GM21515 (cell line): ENCODE results near the gene PDE4D.

Experiments
- ATAC-seq: cut with Tn5 transposase; IDR thresholded peaks from one replicate; pipeline ENCODE4 v1.9.1; 2021; ENCODE audit not compliant: unreplicated experiment

The PDE4D gene

GRCh38 chr5:59099270-59099994 is 794.1 kb downstream of the PDE4D start:
- no peak for ATAC-seq

DNA sequence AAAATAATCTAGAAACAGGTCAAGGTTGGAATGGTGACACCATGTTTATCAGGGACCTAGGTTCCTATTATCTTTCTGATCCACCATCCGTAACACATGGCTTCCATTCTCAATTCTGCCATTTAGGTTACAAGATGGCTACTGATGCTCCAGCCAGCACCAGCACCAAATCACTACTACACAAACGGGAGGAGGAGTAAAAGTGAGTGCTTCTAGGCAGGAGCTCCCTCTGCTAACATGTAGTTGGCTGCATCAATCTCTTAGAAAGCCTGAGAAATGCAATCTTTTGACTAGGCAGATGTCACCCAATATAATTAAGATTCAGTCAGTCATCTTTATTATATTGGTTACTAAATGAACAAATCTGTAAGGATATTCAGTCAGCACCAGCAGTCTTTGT is 794.8 kb downstream of the PDE4D start:
- ATAC-seq, result no peak

DNA sequence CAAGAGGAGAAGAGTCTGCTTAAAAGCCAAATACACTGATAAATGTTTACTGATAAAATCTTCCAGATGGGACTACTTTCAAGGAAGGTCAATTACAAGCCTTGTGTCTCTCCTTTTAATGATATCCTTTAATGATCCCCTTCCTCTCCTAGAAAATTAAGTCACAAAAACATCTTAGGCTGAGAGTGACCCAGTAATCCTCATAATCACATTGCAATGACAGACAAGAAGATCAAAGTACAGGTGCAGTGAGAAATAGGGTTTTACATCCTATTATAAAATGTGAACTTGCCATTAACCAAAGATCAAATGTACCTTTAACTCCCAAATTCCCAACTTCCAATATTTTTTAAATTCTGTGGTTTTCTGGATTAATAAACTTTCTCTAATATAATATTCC is 795.8 kb downstream of the PDE4D start:
- no peak for ATAC-seq

- no peak for ATAC-seq
Observed at GRCh38 chr5:59097116-59097515, 796.4 kb downstream of the PDE4D start.

- ATAC-seq, result no peak
Observed at GRCh38 chr5:59095480-59095879, 798.0 kb downstream of the PDE4D start.

DNA sequence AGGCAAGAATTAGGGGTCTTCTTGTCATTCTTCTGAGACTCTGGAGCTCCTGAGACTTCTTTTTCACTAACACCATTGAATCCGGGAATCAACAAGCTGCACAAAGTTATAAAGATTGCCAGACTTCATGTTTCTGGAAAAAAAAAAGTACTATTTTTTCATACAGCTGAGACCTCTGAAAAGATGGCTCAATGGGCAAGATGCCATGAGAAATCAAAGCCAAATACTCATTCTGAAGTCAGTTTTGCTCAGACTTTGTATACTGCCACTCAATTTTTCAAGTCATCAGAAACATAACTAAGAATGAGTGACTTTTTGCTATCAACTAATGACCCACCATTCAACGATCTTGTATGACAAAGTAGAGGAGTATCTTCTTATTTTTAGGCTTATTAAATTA is 798.7 kb downstream of the PDE4D start:
- ATAC-seq, result no peak

DNA sequence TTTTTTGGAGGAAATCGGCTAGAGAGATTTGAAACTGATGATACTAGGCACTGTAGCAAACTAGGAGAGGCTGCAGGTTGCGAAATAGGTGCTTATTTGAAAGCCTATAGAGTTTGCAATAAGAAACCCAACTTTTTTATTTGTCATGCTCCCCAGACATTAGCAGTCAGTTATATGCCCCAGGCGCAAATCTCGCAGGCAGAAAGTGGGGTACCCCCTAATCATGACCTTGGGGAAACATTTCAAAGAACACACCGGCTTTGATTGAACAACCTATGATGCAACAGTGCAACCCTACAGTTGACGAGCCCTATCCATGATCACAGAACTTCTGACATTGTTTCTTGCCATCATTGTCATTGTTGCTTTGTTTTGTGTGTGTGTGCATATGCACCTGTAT is 800.2 kb downstream of the PDE4D start:
- no peak for ATAC-seq

- ATAC-seq, result no peak
Observed at GRCh38 chr5:59092758-59093157, 800.8 kb downstream of the PDE4D start.

GRCh38 chr5:59091965-59092364 is 801.6 kb downstream of the PDE4D start:
- ATAC-seq, result no peak

- ATAC-seq, result no peak
Observed at GRCh38 chr5:59090323-59090722, 803.2 kb downstream of the PDE4D start.

DNA sequence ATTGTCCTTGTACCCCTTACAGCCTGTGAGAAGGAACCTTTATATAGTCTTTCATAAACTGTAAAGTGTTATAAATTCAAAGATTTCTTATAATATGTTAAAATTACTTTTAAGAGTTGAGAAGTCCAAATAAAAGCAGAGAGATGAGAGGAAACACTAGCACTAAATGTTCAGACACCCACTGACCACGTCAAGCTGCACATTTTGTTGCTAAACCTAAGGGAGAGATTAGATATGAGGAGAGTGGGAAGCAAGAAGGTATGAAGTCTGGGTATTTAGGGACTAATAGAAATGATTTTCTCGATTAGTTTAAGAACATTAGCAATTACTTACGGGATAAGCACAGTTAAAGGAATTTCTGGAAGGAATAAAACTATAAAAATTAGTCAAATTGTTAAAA is 803.8 kb downstream of the PDE4D start:
- ATAC-seq, result no peak

- no peak for ATAC-seq
Observed at GRCh38 chr5:59088546-59088945, 805.0 kb downstream of the PDE4D start.

DNA sequence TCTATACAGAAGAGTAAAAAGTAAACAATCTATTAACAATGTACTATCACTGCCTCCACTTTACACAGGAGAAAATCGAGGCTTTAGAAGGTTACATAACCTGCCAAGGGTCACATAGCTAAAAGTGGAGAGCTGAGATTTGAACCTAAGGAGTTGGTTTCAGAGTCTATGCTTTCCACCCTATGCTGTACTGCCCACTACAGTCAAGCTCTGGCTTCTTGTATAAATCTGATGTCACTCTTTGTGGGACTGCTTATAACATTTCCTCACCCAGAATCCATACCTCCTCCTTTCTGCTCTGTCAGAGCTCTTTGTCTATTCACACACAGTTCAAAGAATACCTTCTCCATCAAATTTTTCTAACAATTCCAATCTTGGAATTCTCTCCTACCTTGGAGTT is 807.5 kb downstream of the PDE4D start:
- no peak for ATAC-seq

DNA sequence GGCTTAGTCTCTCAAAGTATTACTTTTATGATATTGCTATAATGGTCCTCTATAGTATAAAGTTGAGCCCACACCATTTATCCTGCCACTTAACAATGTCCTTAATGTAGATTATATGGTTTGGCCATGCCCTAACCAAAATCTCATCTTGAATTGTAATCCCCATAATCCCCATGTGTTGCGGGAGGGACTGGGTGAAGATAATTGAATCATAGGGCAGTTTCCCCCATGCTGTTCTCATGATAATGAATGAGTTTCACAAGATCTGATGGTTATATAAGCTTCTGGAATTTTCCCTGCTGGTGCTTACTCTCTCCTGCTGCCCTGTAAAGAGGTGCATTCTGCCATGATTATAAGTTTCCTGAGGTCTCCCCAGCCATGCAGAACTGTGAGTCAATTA is 811.8 kb downstream of the PDE4D start:
- no peak for ATAC-seq

DNA sequence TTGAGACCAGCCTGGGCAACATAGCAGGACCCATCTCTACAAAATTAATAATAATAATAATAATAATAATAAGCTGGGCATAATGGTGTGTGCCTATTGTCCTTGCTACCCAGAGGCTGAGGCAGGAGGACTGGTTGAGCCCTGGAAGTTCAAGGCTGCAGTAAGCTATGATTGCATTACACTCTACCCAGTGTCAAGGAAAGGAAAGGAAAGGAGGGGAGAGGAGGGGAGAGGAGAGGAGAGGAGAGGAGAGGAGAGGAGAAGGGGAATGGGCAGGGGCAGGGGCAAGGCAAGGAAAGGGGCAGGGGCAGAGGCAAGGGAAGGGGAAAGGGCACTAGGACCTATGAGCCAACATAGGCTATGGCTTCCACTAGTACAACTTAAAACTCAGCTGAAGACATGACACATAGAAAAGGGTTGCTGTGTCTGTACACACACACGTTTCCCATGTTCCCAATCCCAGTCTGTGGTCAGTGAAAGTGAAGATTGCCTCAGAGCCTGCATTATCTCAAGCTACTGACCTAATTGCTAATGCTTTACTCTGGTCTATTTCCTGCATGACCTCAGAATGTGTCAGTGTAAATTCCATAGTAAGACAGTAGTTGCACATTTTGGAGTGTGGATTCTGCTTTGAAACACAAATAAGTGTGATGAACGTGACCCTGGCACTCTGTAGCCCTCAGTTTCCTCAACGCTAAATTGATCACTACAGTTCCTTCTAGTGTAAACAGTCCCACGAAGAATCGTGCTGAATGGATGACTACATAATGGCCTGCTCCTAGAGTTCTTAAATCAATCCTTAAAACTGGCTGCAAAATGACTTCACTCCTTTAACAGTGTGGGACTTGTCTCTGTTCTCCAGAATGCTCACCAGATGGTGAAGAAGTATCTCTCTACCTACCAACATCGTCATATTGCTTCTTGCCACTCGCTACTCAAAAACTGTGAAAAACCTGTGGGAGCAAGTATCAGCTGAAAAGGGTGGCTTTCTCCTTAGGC is 813.6 kb downstream of the PDE4D start:
- no peak for ATAC-seq

DNA sequence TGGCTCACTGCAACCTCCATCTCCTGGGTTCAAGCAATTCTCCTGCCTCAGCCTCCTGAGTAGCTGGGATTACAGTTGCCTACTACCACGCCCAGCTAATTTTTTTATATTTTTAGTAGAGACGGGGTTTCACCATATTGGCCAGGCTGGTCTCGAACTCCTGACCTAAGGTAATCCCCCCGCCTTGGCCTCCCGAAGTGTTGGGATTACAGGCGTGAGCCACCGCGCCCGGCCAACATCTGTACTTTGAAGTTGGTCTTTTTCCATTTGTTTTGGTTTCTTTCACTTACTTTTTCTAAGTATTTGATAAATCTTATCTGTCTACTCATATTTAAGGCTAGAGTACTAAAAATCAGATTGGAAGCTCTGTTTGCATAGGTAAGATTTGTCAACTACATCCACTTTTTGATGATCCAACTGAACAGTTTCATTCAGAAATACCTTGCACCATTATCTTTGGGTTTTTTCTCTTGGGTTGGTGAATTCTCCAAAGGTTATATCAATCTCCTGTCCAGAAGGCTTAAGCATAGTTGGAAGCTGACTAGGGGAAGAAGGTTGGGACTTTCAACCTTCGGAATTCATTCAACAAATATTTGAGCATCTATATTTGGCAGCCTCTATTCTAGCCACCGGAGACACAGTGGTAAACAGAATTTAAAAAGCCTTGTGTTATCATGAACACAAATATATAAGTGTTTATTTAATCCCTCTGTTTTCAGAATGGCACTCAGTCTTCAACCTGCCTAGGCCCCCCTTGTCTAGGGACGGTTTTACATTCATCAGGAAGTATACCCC is 821.6 kb downstream of the PDE4D start:
- ATAC-seq, result no peak

DNA sequence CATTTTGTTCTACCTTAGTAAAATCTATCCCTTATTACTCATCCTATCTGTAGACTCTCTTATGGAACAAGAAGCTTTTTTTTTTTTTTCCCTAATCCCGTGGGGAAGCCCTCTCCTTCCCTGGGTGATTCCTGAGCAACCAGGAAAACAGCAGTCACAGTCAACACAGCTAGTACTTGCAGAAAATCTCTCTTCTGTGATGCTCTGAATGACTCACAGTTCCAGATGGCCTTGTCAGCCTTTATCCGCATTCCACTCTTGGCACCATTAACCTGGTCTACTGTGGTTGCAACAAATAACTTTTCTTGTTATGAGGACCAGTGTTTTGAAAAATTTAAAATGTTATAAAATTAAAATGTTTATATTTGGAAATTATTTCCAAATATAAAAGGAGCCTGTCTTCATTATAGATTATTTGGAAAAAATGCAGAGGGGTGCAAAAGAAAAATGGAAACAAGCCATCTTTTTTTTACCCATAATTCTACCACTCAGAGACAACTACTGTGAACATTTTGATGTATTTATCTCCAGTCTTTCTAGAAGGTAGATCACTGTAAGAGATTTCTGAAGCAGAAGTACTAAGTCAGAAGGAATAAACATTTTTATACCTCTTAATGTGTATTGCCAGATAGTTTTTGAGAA is 824.0 kb downstream of the PDE4D start:
- ATAC-seq, result no peak

DNA sequence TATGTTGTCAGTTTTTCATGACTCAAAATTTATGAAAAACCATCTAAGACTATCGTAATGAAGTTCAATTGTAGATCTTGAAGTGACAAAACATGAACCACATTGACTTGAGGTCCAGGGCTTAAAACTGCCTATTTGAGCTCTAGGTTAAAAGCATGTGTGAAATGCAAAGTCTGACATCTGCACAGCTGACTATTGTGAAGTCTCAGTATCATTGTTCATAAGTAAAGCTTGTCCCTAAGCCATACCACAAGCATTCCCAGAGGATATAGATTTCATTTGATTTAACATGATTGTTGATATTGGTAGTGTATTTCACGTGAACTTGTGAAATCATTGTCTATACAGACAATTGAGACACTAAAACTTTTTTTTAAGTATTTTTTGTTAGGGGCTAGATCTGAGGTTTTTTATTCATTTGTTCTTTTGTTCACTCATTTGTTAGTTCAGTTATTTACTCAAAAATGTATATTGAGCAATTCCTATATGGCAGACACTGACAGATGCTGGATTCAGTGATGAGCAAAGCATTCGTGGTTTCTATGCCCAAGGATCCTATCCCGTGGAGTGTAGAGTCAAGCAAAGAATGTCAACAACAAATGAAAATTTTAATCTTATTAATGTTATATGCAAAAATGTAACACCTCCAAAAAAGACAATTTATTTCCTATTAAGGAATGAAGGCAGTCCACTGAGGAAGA is 825.4 kb downstream of the PDE4D start:
- no peak for ATAC-seq

GRCh38 chr5:59066367-59067163 is 827.0 kb downstream of the PDE4D start:
- no peak for ATAC-seq
